ENCODE measurements around the gene TFDP1.

GRCh38 chr13:113646376-113646775 is 61.8 kb downstream of the TFDP1 start:
- TF ChIP-seq, protein P1, sequence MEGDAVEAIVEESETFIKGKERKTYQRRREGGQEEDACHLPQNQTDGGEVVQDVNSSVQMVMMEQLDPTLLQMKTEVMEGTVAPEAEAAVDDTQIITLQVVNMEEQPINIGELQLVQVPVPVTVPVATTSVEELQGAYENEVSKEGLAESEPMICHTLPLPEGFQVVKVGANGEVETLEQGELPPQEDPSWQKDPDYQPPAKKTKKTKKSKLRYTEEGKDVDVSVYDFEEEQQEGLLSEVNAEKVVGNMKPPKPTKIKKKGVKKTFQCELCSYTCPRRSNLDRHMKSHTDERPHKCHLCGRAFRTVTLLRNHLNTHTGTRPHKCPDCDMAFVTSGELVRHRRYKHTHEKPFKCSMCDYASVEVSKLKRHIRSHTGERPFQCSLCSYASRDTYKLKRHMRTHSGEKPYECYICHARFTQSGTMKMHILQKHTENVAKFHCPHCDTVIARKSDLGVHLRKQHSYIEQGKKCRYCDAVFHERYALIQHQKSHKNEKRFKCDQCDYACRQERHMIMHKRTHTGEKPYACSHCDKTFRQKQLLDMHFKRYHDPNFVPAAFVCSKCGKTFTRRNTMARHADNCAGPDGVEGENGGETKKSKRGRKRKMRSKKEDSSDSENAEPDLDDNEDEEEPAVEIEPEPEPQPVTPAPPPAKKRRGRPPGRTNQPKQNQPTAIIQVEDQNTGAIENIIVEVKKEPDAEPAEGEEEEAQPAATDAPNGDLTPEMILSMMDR (IDR thresholded peaks at IDR 0.05; ENCODE audit: insufficient read depth, low read length, poor library complexity, severe bottlenecking): no peak
- TF ChIP-seq EZH2phosphoT487 (conservative IDR thresholded peaks at IDR 0.05; ENCODE audit: low read length): no peak
